ENCODE measurements around the gene RTL5. TPM values are rescaled to one million over a fixed set of nuclear protein-coding genes. Genes with fewer than 3 reads are reported as not detected.

RTL5 gene
- under 1 TPM; under 0.01 to 0.69 TPM for total RNA-seq

DNA sequence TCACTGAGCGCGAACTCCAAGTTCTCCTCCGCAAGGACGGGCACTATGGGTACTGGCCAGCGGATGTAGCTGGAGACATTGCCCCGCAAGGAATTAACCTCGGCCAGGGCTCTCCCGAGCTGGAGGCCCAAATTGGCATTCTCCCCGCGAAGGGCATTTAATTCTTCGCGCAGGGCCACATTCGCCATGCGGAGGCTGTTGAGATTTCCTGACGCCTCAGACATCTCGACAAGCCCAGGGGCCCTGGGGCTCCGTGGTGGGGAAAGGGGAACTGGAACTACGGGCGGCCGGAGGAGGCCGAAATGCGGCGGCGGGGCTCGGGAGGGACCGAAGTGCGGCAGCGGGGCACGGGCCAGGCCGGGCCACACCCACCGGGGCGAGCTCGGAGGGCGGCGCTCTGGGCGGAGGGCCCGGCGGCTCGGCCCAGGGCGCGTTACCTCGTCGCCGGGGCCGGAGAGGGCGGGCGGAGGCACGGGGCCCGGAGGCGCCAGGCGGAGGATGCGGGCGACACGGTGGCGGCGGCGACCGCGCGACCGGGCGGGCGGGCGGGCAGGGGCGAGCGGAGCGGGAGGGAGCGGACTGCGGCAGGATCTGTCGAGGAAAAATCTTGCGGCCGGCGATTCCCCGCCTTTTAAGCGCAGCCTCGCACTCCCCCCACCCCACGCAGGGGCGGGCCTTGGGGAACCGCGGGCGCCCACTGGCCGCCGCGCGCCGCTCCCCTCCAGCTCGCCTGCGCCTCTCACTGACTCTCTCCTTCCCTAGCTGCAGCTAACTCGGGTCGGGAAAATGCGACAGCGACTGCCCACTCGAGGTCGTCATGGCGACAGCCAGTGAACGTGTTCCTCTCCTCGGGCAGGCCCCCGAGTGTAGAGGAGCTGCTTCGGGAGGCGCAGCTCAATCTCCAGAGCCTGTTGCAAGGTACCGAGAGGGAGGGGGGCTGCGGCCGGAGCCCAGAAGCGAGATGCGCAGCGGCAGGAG lies at the start of gene RTL5:
Gene RTL5, minus strand, starts transcription at position 599 of the 978 bp plus-strand sequence.

Other genes starting within 250 kb of the RTL5 start
- under 1 TPM in 1 of 2 donors, not detected in 1; under 0.01 TPM for gene NHSL2, start 221.1 kb downstream of the RTL5 start, total RNA-seq
- gene PIN4, start 49.8 kb upstream of the RTL5 start, total RNA-seq, result 1 to 10 TPM; 5.7 to 7.2 TPM
- 1 to 10 TPM; 2.8 to 8.7 TPM for gene ERCC6L, start 107.1 kb upstream of the RTL5 start, total RNA-seq
- gene RPS4X, start 145.3 kb upstream of the RTL5 start, total RNA-seq, result 100 to 1,000 TPM; 355 to 584 TPM
- gene CITED1, start 174.0 kb upstream of the RTL5 start, total RNA-seq, result 10 to 100 TPM in 1 of 2 donors, 1 to 10 TPM in 1; 5.3 to 25.1 TPM

Data from melanocyte of skin (primary cell).